GM19468 (cell line): Measurements from ENCODE around the gene C2CD4B.

Experiments
- ATAC-seq: cut with Tn5 transposase; IDR thresholded peaks from one replicate; pipeline ENCODE4 v1.9.1; 2021; ENCODE audit warnings: mild to moderate bottlenecking, moderate library complexity, moderate number of reproducible peaks; ENCODE audit not compliant: unreplicated experiment; ENCODE audit errors: extremely low read depth

C2CD4B gene

DNA sequence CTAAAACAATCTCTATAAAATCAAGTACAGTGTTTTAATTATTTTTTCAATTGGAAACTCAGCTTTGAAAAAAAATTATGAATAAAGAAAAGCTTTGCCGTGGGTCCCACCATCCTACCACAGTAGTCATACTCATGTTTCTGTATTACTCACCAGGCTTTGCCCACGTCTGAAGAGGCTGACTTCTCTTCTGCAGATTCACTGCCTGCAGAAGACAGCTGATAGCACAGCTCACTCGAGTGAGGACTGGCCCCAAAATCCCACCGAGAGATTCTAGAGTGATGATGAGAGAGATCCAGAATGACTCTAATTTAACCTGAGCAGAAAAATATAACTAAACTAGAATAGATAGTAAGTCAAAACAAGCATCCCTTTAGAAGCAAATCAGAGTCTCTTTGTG is 11.9 kb downstream of the C2CD4B start:
- ATAC-seq, result no peak

DNA sequence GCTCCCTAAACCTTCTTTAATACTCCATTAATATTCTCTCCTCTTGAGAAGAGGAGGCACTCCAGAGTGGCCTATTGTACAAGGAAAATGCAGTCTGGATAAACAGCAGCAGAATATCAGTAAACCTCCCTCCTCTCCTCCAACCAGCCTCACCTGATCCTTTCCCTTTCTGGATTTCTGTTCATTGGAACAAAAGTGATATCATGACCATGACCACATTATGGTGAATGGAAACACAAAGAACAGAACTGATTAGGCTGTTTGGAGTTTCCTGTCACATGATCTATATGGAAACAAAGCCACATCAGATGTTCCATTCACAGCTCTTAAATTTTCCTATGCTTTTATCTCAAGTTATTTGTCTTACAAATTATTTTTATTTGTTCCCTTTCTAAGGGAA is 14.6 kb downstream of the C2CD4B start:
- no peak for ATAC-seq

DNA sequence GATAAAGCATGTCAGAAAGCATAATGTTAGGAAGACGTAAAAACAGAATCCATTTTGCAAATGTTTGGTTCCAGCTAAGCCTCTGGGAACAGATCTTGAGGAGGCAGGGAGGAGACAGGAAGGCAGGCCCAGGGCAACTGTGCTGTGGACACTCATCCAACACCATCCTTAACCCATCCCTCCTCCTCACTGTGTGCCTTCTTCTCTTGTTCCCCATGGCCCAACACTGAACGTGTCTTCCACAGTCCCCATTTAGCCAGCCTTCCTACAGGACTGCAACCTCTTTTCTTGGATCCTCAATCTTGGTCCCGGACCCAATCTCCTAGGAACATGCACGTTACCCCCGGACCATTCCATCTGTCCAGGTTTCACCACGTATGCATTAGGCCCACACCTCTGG is 15.4 kb downstream of the C2CD4B start:
- no peak for ATAC-seq

DNA sequence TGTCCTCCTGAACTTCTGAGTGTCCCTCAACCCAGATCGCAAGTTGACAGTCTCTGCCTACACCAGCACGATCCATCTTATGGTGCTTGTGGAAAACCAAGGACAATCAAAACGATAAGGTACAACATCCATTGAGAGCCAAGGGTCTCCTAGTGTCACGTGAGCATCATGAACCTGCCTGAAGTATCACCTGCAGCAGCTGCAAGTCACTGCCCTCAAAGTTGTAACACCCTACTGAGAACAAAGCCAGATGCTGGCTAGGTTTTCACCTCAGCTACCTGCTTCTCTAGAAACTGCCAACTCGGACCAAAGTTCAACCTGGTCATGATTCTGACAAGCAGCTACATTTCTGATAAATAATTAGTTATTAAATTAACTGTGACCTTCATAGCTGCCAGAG is 17.5 kb downstream of the C2CD4B start:
- ATAC-seq, result no peak

DNA sequence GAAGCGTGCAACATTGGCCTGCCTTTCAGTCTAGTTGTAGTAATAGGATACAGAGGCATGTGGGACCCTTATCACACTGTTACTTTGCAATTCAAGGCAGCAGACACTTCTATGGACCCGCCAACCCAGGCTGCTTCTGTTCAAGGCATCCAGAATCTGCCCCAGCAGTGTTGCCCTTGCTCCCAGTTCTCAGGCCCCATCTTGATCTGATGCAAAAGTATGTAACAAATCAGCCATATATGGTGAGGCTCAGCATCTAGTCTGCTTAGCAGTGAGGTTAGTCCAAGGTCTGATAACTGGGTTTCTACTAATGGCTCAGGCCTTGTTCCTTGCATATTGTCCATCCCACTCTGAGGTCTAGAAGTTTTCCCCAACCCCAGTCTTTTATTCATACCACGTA is 17.9 kb downstream of the C2CD4B start:
- ATAC-seq, result no peak

DNA sequence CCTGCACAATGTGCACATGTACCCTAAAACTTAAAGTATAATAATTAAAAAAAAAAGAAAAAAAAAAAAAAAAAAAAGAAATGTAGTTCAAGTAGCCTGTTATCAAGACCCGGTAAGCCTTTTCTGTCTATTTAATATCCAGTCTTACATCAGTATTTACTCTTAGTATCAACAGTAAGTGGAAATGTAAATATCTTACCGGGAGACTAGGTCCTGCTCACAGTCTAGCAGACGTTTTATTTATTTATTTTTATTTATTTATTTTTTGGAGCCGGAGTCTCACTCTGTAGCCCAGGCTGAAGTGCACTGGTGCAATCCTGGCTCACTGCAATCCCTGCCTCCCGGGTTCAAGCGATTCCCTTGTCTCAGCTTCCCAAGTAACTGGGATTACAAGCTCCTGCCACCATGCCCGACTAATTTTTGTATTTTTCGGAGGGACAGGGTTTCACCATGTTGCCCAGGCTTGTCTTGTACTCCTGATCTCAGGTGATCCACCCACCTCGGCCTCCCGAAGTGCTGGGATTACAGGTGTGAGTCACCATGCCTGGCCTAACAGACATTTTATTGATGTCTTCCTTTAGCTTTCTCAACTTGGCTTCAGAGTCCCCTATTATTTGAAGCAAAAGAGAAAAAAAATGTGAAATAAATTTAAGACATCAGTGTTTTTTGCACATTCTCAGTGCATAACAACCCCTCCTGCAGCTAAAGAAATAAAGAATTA is 19.9 kb downstream of the C2CD4B start:
- no peak for ATAC-seq

DNA sequence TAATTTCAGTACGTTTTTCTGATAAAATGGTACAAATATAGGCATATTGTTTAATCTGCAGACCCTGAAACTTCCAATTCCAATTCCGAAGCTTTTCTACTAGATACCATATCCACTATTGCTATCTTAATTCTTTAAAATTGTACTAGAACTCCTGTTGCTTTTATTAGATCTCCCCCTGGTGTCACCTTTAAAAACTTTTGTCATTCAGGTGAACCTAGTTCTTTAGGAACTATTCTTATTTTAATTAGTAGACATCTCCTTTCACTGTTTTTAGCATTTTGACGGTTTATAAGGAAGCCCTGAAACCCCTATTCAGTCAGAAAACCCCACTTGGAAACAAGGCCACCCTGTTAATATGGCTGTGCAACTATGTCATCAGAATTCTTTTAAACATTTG is 22.3 kb downstream of the C2CD4B start:
- no peak for ATAC-seq

DNA sequence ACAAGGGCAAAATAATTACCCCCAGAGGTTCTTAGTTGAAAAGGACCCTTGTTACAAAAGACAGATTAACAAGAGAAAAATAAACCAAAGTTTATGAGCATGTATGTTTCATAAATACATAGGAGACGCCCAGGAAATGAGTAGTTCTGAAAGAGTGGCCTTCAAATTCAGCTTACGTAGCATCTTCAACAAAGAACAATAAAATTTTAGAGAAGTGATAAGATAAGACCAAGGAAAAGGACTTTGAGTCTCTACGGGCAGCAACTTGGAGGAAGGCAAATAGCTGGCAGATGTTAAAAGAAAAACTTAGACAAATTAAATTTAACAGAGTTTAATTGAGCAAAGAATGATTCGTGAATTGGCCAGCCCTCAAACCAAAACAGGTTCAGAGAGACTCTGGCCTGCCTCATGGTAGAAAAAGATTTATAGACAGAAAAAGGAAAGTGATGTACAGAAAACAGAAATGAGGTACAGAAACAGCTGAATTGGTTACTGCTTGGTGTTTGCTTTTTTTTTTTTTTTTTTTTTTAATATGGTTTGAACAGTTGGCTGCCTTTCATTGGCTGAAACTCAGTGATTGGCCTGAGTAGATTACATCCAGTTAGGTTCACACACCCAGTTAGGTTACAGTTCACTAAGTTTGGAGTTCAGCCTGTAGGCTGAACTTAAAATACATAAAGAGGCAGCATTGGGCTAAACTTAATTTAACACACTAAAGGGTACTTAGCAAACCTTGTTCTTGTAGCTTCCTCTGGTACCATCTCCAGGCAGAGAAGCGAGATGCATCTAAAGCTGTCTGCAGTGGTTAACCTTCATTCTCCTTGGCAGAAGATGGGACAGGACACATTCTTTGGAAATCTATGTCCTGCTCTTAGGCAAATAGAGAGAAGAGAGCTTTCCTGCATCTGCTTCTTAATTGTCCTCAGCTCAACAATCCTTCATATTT is 23.2 kb downstream of the C2CD4B start:
- ATAC-seq, result no peak

DNA sequence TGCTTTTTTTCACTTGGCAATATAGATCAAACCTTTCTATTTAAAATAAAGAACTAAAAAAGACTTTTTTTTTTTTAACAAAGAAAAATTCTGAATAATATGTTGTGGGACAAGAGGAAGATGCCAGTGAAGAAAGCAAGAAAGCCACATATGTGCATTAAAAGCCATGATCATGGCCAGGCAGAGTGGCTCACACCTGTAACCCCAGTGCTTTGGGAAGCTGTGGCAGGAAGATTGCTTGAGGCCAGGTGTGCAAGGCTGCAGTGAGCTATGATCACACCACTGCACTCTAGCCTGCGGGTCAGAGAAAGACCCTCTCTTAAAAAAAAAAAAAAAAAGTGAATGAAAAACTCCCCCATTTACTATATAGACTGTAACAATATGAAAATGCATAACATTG is 23.9 kb downstream of the C2CD4B start:
- ATAC-seq, result no peak

DNA sequence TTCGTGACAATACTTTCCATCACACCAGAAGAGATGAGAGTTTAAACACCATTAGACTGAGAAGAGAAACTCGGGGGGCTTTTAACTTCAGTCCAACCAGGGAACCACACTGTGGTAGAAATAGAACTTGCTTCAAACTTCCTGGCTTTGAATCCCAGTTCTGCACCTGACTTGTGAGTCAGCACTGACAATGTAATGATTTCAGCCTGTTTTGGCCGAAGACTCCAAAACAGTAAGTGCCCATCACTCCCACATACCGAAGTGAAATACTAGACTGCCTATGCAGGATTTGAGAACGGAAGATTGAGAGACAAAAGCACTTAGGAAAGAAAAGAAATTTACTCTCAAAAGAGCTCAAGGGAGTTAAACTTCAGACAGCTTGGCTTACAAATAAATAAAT is 27.0 kb downstream of the C2CD4B start:
- ATAC-seq, result no peak

DNA sequence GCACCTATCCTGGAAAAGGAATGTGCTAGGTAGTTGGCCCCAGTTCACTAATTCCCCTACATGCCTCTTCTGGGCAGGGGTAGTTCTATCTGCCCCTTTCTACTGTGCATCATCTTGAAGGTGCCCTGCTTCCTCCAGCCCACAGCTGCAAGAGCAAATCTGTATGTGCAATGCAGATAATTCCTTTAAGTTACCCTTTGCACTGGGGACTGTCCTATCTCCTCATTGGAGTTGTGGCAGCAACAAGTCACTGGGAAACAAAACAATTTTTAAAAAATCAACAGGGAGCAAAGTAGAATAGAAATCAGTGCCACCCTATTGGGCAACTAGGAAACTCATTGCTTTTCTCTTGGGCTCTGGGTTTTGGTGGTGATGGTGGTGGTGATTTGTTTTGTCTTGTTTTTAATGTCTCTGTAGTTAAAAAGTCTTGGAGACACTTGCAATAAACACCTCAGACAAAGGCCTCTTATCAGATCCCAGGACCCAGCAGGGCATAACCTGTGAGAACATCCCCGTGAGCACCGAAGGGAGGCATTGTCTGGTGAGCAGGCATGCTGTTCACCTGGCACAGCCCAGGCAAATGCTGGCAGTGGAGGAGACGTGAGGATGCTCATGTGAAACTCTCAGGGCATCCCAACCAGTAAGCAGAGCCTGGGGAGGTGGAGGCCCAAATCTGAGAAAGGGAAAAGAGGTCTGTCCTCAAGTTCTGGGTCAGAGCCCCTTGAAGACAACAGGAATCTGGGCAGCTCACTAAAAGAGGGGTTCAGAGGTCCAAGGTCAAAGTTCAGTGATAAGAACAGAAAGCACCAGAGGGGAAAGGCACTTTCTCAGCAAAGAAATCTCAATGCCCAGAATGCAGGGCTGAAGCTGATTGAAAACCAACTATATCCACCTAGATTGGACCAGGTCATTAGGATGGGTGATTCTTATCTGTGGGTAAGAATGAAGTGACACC is 27.9 kb downstream of the C2CD4B start:
- no peak for ATAC-seq

DNA sequence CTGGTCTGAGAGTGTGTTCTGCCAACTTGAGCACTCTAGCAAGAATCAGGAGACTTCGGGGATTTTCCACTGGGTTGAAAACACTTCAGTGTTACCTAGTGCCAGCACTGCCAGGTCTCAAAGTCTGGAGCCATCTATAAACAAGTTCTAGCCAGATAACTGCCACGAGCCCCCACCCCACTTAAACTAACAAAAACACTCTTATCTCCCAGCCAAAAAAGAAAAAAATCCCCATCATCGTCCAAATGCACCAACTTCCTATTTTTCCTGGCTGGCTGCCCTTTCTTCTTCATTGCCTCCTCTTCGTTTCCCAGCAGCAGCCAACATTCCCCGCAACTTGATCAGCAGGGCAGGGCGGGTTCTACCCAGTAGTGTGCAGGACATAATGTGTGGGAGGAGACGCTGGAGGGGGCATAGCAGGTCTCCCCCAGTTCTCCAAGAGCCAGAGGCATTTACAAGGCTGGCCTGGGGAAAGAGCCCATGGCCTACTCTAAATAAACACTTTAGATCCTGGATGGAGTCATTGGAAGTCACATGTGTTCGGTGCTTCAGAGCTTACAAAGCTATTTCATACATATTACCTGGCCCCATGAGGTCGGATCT is 29.5 kb downstream of the C2CD4B start:
- no peak for ATAC-seq

DNA sequence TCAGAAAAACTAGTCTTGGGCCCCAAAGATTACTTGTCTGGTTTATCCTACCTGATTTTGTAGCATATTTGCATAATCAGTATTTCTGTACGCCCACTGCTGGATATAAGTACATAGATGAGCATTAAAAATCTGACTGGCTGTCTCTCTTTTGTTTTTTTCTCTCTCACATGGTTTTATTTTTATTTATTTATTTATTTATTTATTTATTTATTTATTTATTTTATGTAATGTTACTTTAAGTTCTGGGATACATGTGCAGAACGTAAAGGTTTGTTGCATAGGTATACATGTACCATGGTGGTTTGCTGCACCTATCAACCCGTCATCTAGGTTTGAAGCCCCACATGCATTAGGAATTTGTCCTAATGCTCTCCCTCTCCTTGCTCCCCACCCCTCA is 31.9 kb downstream of the C2CD4B start:
- no peak for ATAC-seq

DNA sequence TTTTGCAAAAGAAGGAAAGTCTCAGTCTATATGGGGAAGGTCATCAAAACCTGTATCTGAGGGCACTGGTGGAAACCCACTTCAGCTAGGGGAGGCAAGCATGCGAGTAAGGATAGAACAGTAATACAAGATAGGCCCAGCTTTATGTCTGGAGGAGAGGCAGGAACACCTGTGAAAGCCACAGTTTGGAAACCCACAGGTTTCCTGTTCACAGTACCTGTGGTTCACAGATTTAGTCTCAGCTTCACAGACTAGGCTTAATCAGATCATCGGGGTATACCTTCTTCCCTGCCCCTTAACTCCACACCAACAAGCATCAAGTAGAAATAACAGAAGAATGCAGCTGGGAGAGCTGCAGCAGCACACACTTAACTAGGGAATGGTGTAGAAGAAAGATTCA is 36.2 kb downstream of the C2CD4B start:
- ATAC-seq, result no peak

DNA sequence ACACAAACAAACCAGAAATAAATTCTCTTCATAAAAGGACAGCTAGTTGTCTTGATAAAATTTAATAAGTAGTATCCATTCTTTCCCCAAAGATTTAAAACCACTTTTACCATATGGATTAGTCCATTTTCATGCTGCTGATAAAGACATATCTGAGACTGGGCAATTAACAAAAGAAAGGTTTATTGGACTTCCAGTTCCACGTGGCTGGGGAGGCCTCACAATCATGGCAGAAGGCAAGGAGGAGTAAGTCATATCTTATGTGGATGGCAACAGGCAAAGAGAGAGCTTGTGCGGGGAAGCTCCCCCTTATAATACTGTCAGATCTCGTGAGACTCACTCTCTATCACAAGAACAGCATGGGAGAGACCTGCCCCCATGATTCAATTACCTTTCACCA is 38.7 kb downstream of the C2CD4B start:
- no peak for ATAC-seq

DNA sequence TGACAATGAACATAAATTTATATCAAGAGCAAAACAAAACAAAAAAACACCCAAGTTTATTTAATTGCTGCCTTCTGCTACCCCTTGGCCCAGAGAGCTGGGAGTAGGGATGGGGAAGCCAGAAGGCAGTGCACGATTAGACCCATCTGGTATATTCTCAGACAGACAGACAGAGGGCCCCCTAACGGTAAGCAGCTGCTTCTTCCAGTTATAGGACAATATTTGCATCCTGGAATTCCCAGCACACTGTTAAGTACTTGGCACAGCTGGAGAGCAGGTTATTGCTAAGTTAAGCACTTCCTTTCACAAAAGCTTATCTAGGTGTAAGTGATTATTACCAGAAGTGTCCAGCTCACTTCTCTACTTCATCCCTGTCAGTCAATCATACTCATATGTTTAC is 39.3 kb downstream of the C2CD4B start:
- ATAC-seq, result no peak

DNA sequence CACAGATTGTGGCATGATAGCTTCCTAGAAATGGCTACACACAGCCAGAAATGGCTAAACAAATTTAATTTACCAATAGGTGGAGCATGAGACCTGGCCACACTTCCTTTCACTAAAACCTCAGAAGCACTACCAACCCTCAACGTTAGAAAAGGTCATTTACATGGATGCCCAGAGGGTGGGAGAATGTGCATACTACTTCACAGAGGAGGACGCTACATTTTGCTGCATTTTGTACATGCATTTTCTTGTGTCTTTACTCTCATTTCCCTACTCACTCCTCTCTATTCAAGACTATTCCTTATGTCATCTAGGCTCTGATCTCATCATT is 40.1 kb downstream of the C2CD4B start:
- ATAC-seq, result no peak

DNA sequence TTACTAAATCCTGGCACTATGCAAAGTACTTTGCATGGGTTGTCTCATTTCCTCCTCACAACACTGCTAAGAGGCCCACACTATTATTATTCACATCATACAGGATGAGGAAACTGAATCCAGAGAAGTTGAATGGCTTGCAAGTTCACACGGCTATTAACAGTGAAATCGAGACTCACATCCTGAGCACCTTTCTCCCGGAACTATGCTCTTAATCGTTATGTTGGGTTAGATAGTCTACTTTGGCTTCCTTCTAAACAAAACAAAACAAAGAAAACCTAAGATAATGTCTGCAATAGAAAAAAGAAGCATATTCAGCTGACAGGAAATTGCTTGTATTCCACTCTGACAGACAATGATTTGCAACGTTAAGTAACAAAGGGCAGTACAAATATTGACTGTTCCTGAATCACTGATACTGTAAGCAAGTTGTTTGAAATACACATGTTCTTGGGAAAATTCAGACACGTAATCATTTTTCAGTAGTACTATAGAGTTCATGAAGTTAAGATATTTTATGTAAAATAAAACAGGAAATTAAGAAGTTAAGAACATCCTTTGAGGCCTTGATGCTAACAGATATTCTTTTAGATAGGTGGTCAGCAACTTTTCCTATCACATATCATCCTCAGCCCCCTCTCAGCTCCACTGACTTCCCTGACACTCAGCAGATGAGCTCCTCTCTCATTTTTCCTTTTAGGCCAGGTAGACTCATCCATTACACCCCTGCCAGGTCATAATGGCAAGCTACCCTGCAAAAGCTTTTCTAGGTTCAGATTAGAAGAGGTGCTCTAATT is 40.7 kb downstream of the C2CD4B start:
- no peak for ATAC-seq

DNA sequence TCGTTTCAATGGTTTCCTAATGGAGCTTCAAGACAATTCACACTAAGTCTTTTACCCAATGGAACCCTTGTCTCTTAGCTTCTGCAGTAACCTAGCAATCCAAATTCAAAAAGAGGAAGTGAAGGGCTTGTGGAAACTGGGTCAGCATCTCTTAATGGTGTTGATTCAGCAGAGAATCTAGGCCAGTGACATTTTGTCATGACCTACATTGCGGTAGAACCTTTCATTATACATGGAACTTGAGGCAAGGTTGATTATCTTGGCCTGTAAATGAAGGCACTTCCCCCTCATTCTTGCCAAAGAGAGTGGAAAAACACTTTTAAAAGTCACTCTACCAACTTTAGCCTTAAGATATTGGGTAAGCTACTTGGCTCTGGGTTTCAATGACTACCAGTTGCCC is 42.8 kb downstream of the C2CD4B start:
- no peak for ATAC-seq
